ENCODE measurements around the gene RAB22A. TPM values are rescaled to one million over a fixed set of nuclear protein-coding genes. Genes with fewer than 3 reads are reported as not detected.
A peak's percentile ranks its signal among the peaks of the same experiment; 100 is the strongest.

RAB22A gene
- total and polyA plus RNA-seq, 2 of the 4 experiments (the other 2 are of a cell fraction) = 8.2 to 8.4 TPM

DNA sequence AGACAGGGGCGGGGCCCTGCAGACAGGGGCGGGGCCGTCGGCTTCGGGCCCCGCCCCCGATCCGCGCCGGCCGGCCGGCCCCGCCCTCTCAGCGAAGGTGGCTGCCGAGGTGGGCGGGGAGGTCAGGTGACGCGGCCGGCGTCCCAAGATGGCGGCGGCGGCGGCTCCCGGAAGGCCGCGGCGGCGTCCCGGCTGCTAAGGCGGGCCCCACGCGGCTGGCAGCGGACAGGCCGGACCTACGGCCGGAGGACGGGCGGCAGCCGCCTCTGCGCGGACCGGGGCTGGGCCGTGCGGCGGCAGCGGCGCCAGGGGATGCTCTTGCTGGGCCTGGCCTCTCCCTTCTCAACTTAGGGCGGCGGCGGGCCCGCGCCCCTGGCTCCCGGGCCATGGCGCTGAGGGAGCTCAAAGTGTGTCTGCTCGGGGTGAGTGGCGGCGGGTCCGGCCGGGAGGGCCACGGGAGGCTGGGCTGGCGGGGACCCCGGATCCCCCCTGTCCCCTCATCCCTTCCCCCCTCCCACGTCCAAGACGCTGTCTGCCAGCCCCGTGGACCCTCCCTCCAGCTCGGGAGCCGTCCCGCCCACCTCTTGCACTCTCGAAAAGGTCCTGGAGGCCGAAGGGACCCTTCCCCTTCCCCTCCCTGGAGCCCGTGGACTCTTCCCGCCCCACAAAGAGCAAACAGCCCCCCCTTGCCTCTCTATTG is at the start of gene RAB22A (continued):
- no peak for TF ChIP-seq MAFK (IDR thresholded peaks at IDR 0.05; ENCODE audit: low read depth, low read length)
- no peak for TF ChIP-seq NFE2L2 (IDR thresholded peaks at IDR 0.05; ENCODE audit: low read depth, low read length)
- TF ChIP-seq USF2 (IDR thresholded peaks at IDR 0.05; ENCODE audit: low read depth, low read length) = peak; percentile 88

- Histone ChIP-seq H3K14ac (replicated peaks; ENCODE audit: low read depth, low read length) (no peak overlapping the region), H3K4me3 (ENCODE audit: insufficient read depth, low read depth, low read length) (no peak overlapping the region), H4K5ac (ENCODE audit: low read depth, low read length) (no peak overlapping the region), H3K4ac (ENCODE audit: low read depth, low read length) (no peak overlapping the region), H2AK9ac (replicated peaks; ENCODE audit: low read depth, low read length, poor library complexity) (no peak overlapping the region), H3K56ac (ENCODE audit: extremely low read depth, insufficient read depth, low read length) (no peak overlapping the region), H3K27me3 (ENCODE audit: control insufficient read depth, insufficient read depth, low read length) (no peaks in the 10 kb centered on the region), H3K4me1 (ENCODE audit: control insufficient read depth, insufficient read depth, low read length) (peaks cover 3% of the 10 kb centered on the region), H2BK15ac (ENCODE audit: low read depth, low read length) (no peak overlapping the region), H2AK5ac (ENCODE audit: low read depth, low read length) (no peak overlapping the region), H2AFZ (replicated peaks; ENCODE audit: low read length, poor library complexity) (no peak overlapping the region), H2BK20ac (ENCODE audit: low read depth, low read length) (no peak overlapping the region), H4K91ac (ENCODE audit: insufficient read depth, low read depth, low read length) (no peak overlapping the region), H3K9me3 (ENCODE audit: control insufficient read depth, insufficient read depth, low read length) (no peaks in the 10 kb centered on the region), H3K9ac (ENCODE audit: low read depth, low read length) (no peak overlapping the region), H3K36me3 (ENCODE audit: control insufficient read depth, insufficient read depth, low read length) (peaks cover 14% of the 10 kb centered on the region), H4K8ac (ENCODE audit: low read depth in 2 of 2, low read length in 2 of 2) (peak overlapping the region in 1 of 2 experiments; percentile 15; a peak in 1 of 4 replicates), H3K27ac (ENCODE audit: insufficient read depth, low read length) (no peak overlapping the region), H3K18ac (ENCODE audit: low read depth, low read length) (no peak overlapping the region), H2BK5ac (ENCODE audit: low read depth, low read length, poor library complexity, severe bottlenecking) (no peak overlapping the region), H4K20me1 (ENCODE audit: insufficient read depth, low read length) (no peaks in the 10 kb centered on the region), H3K79me1 (ENCODE audit: low read depth in 1 of 2, low read length in 2 of 2) (peaks cover 15 to 43% of the 10 kb centered on the region in 2 experiments), H3K9me1 (ENCODE audit: insufficient read depth, low read length) (peaks cover 20% of the 10 kb centered on the region), H2BK120ac (ENCODE audit: low read depth, low read length) (no peak overlapping the region), H3K4me2 (ENCODE audit: low read depth, low read length) (no peak overlapping the region), H3K23ac (ENCODE audit: low read depth, low read length) (no peak overlapping the region)
- ChIA-PET CTCF (no interaction called here), POLR2A (ENCODE audit: unreplicated experiment) (no interaction called here)
- no peak for TF ChIP-seq MAFK (IDR thresholded peaks at IDR 0.05; ENCODE audit: low read depth, low read length)
- TF ChIP-seq CTCF (conservative IDR thresholded peaks at IDR 0.05; ENCODE audit: low read depth, low read length) = no peak
- no peak for TF ChIP-seq ELK1 (IDR thresholded peaks at IDR 0.05; ENCODE audit: borderline replicate concordance, low read depth, low read length)
- no peak for TF ChIP-seq FOS (IDR thresholded peaks at IDR 0.05; ENCODE audit: low read depth, low read length)
- TF ChIP-seq RCOR1 (IDR thresholded peaks at IDR 0.05; ENCODE audit: insufficient replicate concordance, low read length) = no peak
- TF ChIP-seq RFX5 (IDR thresholded peaks at IDR 0.05; ENCODE audit: low read depth, low read length) = no peak
- no peak for TF ChIP-seq RAD21 (IDR thresholded peaks at IDR 0.05; ENCODE audit: low read length)
- TF ChIP-seq SMC3 (IDR thresholded peaks at IDR 0.05; ENCODE audit: low read depth, low read length) = no peak
- WGBS, 2 experiments (ENCODE audit: extremely low coverage in 2 of 2, insufficient read length in 1 of 2) = no CpG with 5 or more reads among the region's 5 CpGs
- intact Hi-C loops (cut with micrococcal nuclease) = no loop called here
- ATAC-seq (ENCODE audit: low read depth) = no peak
- in situ Hi-C loops (cut with MboI; ENCODE audit: low sequenced_read_pairs) = no loop called here
- BruUV-seq (replicated peaks) = no TSS peak
- DNase-seq = no peak
- dilution Hi-C loops (cut with HindIII; ENCODE audit: low sequenced_read_pairs, unreplicated experiment) = no loop called here
Observed at GRCh38 chr20:58260006-58260405, 49.5 kb upstream of the RAB22A start.

Data from IMR-90 (cell line).